Skeletal muscle cell (primary cell): ENCODE data around the gene BRCA1.
"Not testable (repeated sequence)": the region's sequence is repeated elsewhere in the genome, so short reads cannot be mapped to it uniquely, and the experiment has no call there.

Experiments used
- DNase-seq: peaks from one replicate; pipeline ENCODE4 v3.0.0-alpha.2; 2010; ENCODE audit warnings: low read depth
- H3K4me3 ChIP-seq: 2 replicates; pipeline ENCODE4 v1.5.1; 2011; ENCODE audit warnings: low read depth, mild to moderate bottlenecking, control low read depth, low read length, moderate library complexity

Gene BRCA1

GRCh38 chr17:43125133-43125966 lies at the start of gene BRCA1:
TSS of gene BRCA1 (minus strand) at chr17:43125364. CDS start at chr17:43124096, 1,268 bp downstream.
- peak; percentile 96 for DNase-seq
- H3K4me3 ChIP-seq: peak within 1 kb of the TSS; percentile 88

GRCh38 chr17:43171586-43172487 lies 46.7 kb upstream of the BRCA1 start:
- DNase-seq: peak; percentile 73
- H3K4me3 ChIP-seq: peak overlapping the region; percentile 71

GRCh38 chr17:43170766-43171585 lies 45.8 kb upstream of the BRCA1 start, which contains the start of gene NBR1:
TSS of gene NBR1 (plus strand) at chr17:43171214. CDS start at chr17:43175800, 4,586 bp downstream.
- H3K4me3 ChIP-seq: peak within 1 kb of the TSS; percentile 71
- peak; percentile 93 for DNase-seq

- DNase-seq: peak; percentile 87
- H3K4me3 ChIP-seq: peak overlapping the region; percentile 71
Measured at GRCh38 chr17:43170140-43170765, 45.1 kb upstream of the BRCA1 start.

- peak overlapping the region; percentile 71 for H3K4me3 ChIP-seq
- DNase-seq: no peak
Measured at GRCh38 chr17:43169561-43170139, 44.5 kb upstream of the BRCA1 start.

GRCh38 chr17:43165971-43166370 lies 40.8 kb upstream of the BRCA1 start:
- H3K4me3 ChIP-seq, DNase-seq: not testable (repeated sequence)

GRCh38 chr17:43159957-43160356 lies 34.8 kb upstream of the BRCA1 start:
- DNase-seq, H3K4me3 ChIP-seq: not testable (repeated sequence)

- not testable (repeated sequence) for H3K4me3 ChIP-seq, DNase-seq
Measured at GRCh38 chr17:43159232-43159631, 34.1 kb upstream of the BRCA1 start.

GRCh38 chr17:43155666-43156065 lies 30.5 kb upstream of the BRCA1 start:
- DNase-seq: no peak
- H3K4me3 ChIP-seq: no peak overlapping the region

- H3K4me3 ChIP-seq, DNase-seq: not testable (repeated sequence)
Measured at GRCh38 chr17:43153197-43153835, 28.2 kb upstream of the BRCA1 start.

- H3K4me3 ChIP-seq: no peak overlapping the region
- DNase-seq: no peak
Measured at GRCh38 chr17:43151880-43152456, 26.8 kb upstream of the BRCA1 start.

GRCh38 chr17:43146649-43147048 lies 21.5 kb upstream of the BRCA1 start:
- H3K4me3 ChIP-seq: no peak overlapping the region
- DNase-seq: no peak

GRCh38 chr17:43143201-43143600 lies 18.0 kb upstream of the BRCA1 start:
- no peak overlapping the region for H3K4me3 ChIP-seq
- no peak for DNase-seq

- no peak for DNase-seq
- no peak overlapping the region for H3K4me3 ChIP-seq
Measured at GRCh38 chr17:43142153-43142552, 17.0 kb upstream of the BRCA1 start.

GRCh38 chr17:43140396-43141332 lies 15.5 kb upstream of the BRCA1 start:
- no peak overlapping the region for H3K4me3 ChIP-seq
- no peak for DNase-seq

- not testable (repeated sequence) for DNase-seq, H3K4me3 ChIP-seq
Measured at GRCh38 chr17:43138531-43138930, 13.4 kb upstream of the BRCA1 start.

- DNase-seq, H3K4me3 ChIP-seq: not testable (repeated sequence)
Measured at GRCh38 chr17:43136574-43136973, 11.4 kb upstream of the BRCA1 start.
